ENCODE results near the gene ERN2. TPM values are rescaled to one million over a fixed set of nuclear protein-coding genes. Genes with fewer than 3 reads are reported as not detected.

Gene ERN2
- total RNA-seq, 2 donors from 2014 or later = 1.3 to 1.4 TPM

- TF ChIP-seq CTCF (conservative IDR thresholded peaks at IDR 0.05) = no peak
- no peak overlapping the region for H3K27ac Mint-ChIP-seq
- H3K36me3 ChIP-seq (ENCODE audit: control insufficient read depth, insufficient read depth, low read length) = no peaks in the 10 kb centered on the region
- peaks cover 17% of the 10 kb centered on the region for H3K27me3 ChIP-seq (ENCODE audit: control insufficient read depth, insufficient read depth, low read length, poor library complexity, severe bottlenecking)
- H3K27me3 Mint-ChIP-seq (ENCODE audit: insufficient read depth) = peaks cover 36% of the 10 kb centered on the region
- DNase-seq = no peak
- H3K36me3 Mint-ChIP-seq (ENCODE audit: low read depth) = no peaks in the 10 kb centered on the region
- no peaks in the 10 kb centered on the region for H3K4me1 Mint-ChIP-seq
- H3K27ac ChIP-seq (ENCODE audit: low read depth, low read length) = no peak overlapping the region
- H3K9me3 Mint-ChIP-seq = no peaks in the 10 kb centered on the region
- 80 to 100% methylated on average over 1 of the region's 1 CpG for WGBS, 2 experiments (ENCODE audit: insufficient coverage in 1 of 2, insufficient read length in 1 of 2)
- H3K4me3 ChIP-seq (ENCODE audit: low read length) = no peak overlapping the region
- no peaks in the 10 kb centered on the region for H3K9me3 ChIP-seq (ENCODE audit: control insufficient read depth, low read length)
- H3K4me1 ChIP-seq (ENCODE audit: control insufficient read depth, insufficient read depth, low read length) = no peaks in the 10 kb centered on the region
- H3K9ac ChIP-seq (ENCODE audit: extremely low read depth, low read length, poor library complexity, severe bottlenecking) = no peak overlapping the region
- H3K4me3 Mint-ChIP-seq = no peak overlapping the region
These were observed 35.6 kb upstream of the ERN2 start for GRCh38 chr16:23748630-23749029.

DNA sequence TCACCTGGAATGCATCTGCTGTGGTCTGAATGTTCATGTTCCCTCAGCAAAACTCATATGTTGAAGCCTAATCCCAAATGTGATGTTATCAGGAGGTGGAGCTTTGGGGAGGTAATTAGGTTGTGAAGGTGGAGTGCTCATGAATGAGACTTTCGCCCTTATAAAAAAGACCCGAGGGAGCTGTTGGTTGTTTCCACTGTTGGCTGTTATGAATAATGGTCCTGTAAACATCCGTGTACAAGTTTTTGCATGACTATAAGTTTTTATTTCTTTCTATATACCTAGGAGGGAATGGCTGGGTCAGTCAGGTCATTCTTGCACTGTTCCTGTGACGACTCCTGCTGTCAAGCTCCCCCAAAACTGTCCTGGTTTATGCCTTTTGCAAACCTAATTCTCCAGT, 32.2 kb upstream of the ERN2 start:
- Mint-ChIP-seq H3K9me3 (no peaks in the 10 kb centered on the region), H3K4me1 (no peaks in the 10 kb centered on the region), H3K27me3 (ENCODE audit: insufficient read depth) (peaks cover 30% of the 10 kb centered on the region), H3K36me3 (ENCODE audit: low read depth) (no peaks in the 10 kb centered on the region), H3K4me3 (no peak overlapping the region), H3K27ac (no peak overlapping the region)
- H3K27ac ChIP-seq (ENCODE audit: low read depth, low read length) = no peak overlapping the region
- TF ChIP-seq CTCF (conservative IDR thresholded peaks at IDR 0.05) = no peak
- H3K36me3 ChIP-seq (ENCODE audit: control insufficient read depth, insufficient read depth, low read length) = no peaks in the 10 kb centered on the region
- DNase-seq = no peak
- H3K4me3 ChIP-seq (ENCODE audit: low read length) = no peak overlapping the region
- H3K4me1 ChIP-seq (ENCODE audit: control insufficient read depth, insufficient read depth, low read length) = no peaks in the 10 kb centered on the region
- H3K9ac ChIP-seq (ENCODE audit: extremely low read depth, low read length, poor library complexity, severe bottlenecking) = no peak overlapping the region
- WGBS, 2 experiments (ENCODE audit: insufficient coverage in 1 of 2, insufficient read length in 1 of 2) = 80 to 92% methylated on average over 2 to 4 of the region's 4 CpGs
- H3K9me3 ChIP-seq (ENCODE audit: control insufficient read depth, low read length) = no peaks in the 10 kb centered on the region
- H3K27me3 ChIP-seq (ENCODE audit: control insufficient read depth, insufficient read depth, low read length, poor library complexity, severe bottlenecking) = peaks cover 17% of the 10 kb centered on the region

DNA sequence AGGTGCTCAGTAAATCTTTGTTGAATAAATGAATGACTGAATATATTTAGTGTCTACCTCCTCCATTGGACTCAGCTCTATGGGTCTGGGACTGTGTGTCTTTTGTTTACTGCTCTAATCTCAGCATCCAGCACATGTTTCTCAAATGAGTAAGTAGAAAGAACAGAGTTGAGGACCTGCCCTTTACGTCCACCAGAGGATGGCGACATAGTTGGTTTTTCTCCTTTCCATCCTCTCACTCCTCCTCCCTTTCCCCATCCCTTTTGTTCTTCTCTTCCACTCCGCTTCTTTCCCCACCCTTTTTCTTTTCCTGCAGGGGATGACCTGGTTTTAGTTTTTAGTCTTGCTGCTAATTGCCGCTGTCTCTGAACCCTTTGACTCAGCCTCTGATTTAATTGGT, 29.7 kb upstream of the ERN2 start:
- no peaks in the 10 kb centered on the region for H3K4me1 Mint-ChIP-seq
- no peaks in the 10 kb centered on the region for H3K36me3 Mint-ChIP-seq (ENCODE audit: low read depth)
- TF ChIP-seq CTCF (conservative IDR thresholded peaks at IDR 0.05) = peak; percentile 60
- no peak for DNase-seq
- H3K27ac Mint-ChIP-seq = no peak overlapping the region
- peaks cover 29% of the 10 kb centered on the region for H3K27me3 Mint-ChIP-seq (ENCODE audit: insufficient read depth)
- no peak overlapping the region for H3K4me3 Mint-ChIP-seq
- H3K36me3 ChIP-seq (ENCODE audit: control insufficient read depth, insufficient read depth, low read length) = no peaks in the 10 kb centered on the region
- H3K4me3 ChIP-seq (ENCODE audit: low read length) = no peak overlapping the region
- H3K27ac ChIP-seq (ENCODE audit: low read depth, low read length) = no peak overlapping the region
- no peaks in the 10 kb centered on the region for H3K9me3 ChIP-seq (ENCODE audit: control insufficient read depth, low read length)
- 50 to 56% methylated on average over 4 of the region's 4 CpGs for WGBS, 2 experiments (ENCODE audit: insufficient coverage in 1 of 2, insufficient read length in 1 of 2)
- no peaks in the 10 kb centered on the region for H3K9me3 Mint-ChIP-seq
- no peak overlapping the region for H3K9ac ChIP-seq (ENCODE audit: extremely low read depth, low read length, poor library complexity, severe bottlenecking)
- peaks cover 17% of the 10 kb centered on the region for H3K27me3 ChIP-seq (ENCODE audit: control insufficient read depth, insufficient read depth, low read length, poor library complexity, severe bottlenecking)
- no peaks in the 10 kb centered on the region for H3K4me1 ChIP-seq (ENCODE audit: control insufficient read depth, insufficient read depth, low read length)

All from endodermal cell (in vitro differentiated cells).